A673 (cell line): ENCODE measurements around the gene UBASH3A. TPM values are rescaled to one million over a fixed set of nuclear protein-coding genes. Genes with fewer than 3 reads are reported as not detected.

ENCODE experiments used
- BruUV-seq: library from RNA; stranded (reverse); fragments of 400-500 nt; replicated peaks from 2 replicates; lab custom pipeline; 2021; lab: Mats Ljungman, UMichigan
- CTCF ChIA-PET: fragments of 300-600 bp; sonication (Branson Sonifier 250); formaldehyde crosslinking; loops from one replicate; lab custom pipeline; 2022; ENCODE audit warnings: antibody characterized with exemption; lab: Charles Lee
- POLR2A ChIA-PET: fragments of 300-600 bp; sonication (Branson Sonifier 250); formaldehyde crosslinking; loops from one replicate; lab custom pipeline; 2022; ENCODE audit warnings: antibody characterized with exemption; ENCODE audit not compliant: low non-redundant PET; lab: Charles Lee
- DNase-seq: peaks from one replicate; pipeline ENCODE4 v3.0.0-alpha.2; 2015; ENCODE audit warnings: low spot score
- H3K27ac ChIP-seq: fragments of 200-600 bp; sonication (generic); 2 replicates; pipeline ENCODE4 v1.5.1; 2016; ENCODE audit warnings: mixed run types, low read depth, mild to moderate bottlenecking, mixed read lengths, antibody characterized with exemption, low read length; ENCODE audit not compliant: poor library complexity, severe bottlenecking
- H3K27me3 ChIP-seq: fragments of 200-600 bp; sonication (generic); replicated peaks from 2 replicates; pipeline ENCODE4 v1.6.1; 2017; ENCODE audit warnings: mixed run types, low read depth, mild to moderate bottlenecking, mixed read lengths, antibody characterized with exemption, low read length; ENCODE audit not compliant: insufficient read depth, poor library complexity
- H3K36me3 ChIP-seq: fragments of 200-600 bp; sonication (generic); 2 replicates; pipeline ENCODE4 v1.6.1; 2016; ENCODE audit warnings: mixed run types, mild to moderate bottlenecking, mixed read lengths, antibody characterized with exemption, low read length; ENCODE audit not compliant: insufficient read depth, poor library complexity, severe bottlenecking
- H3K4me1 ChIP-seq: fragments of 200-600 bp; sonication (generic); 2 replicates; pipeline ENCODE4 v1.6.1; 2017; ENCODE audit warnings: mixed run types, mild to moderate bottlenecking, mixed read lengths, antibody characterized with exemption, low read length; ENCODE audit not compliant: insufficient read depth, poor library complexity, severe bottlenecking
- H3K4me3 ChIP-seq: fragments of 200-600 bp; sonication (generic); 2 replicates; pipeline ENCODE4 v1.5.1; 2016; ENCODE audit warnings: low read depth, mixed run types, mild to moderate bottlenecking, mixed read lengths, low read length; ENCODE audit not compliant: poor library complexity, severe bottlenecking
- H3K9me3 ChIP-seq: fragments of 200-600 bp; sonication (generic); 2 replicates; pipeline ENCODE4 v1.6.1; 2016; ENCODE audit warnings: mixed run types, low read depth, mild to moderate bottlenecking, mixed read lengths, antibody characterized with exemption, low read length; ENCODE audit not compliant: poor library complexity, severe bottlenecking
- EZH2 ChIP-seq: fragments of 200-600 bp; sonication (generic); IDR thresholded peaks from 2 replicates; pipeline ENCODE4 v1.6.1; 2017; ENCODE audit warnings: borderline replicate concordance, low read depth, mild to moderate bottlenecking, mixed read lengths, antibody characterized with exemption, low read length; ENCODE audit not compliant: poor library complexity, severe bottlenecking
- intact Hi-C: fragments of 100-400 bp; cut with micrococcal nuclease; formaldehyde crosslinking; loops from one replicate; pipeline ENCODE4 v1.10.0; 2022; ENCODE audit not compliant: unreplicated experiment
- total RNA-seq: library from RNA; stranded (reverse); gene quantifications from 2 replicates; pipeline ENCODE4 v1.2.3, GENCODE V29; 2021
- TF ChIP-seq, protein P1 (sequence below): fragments of 300-800, 200-600 bp; sonication (generic); conservative IDR thresholded peaks from 2 replicates; pipeline ENCODE4 v1.5.1; 2017; ENCODE audit warnings: low read depth, mild to moderate bottlenecking, antibody characterized with exemption, low read length, moderate library complexity, mixed read lengths

UBASH3A gene
- total RNA-seq, 1 experiment from 2014 or later, result not detected

DNA sequence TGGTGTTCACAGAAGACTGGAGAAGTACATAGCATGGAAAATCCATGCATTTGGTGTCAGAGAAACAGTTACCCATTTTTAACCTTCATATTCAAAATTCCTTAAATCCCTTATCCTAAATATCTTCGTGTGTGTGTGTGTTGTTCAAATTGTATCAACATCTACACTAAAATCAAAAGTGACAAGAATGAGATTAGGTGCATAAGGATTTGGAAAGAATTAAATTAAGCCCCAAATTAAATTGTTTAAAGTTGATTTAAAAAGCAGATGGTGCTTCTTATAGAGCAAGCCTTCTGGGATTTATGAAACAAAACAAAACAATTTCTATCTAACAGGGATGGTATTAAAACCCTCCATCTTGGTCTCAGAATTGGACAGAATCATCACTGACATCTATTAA lies 87.6 kb downstream of the UBASH3A start:
- Histone ChIP-seq H3K36me3 (no peaks in the 10 kb centered on the region), H3K4me1 (no peaks in the 10 kb centered on the region), H3K4me3 (no peak overlapping the region), H3K27ac (no peak overlapping the region), H3K9me3 (no peaks in the 10 kb centered on the region), H3K27me3 (no peaks in the 10 kb centered on the region)
- no peak for DNase-seq
- POLR2A ChIA-PET, result interaction anchor here (0.6 kb wide), 1 partner anchor 16 kb away, joined by 6 read pairs; no protein-coding TSS in a partner anchor
- CTCF ChIA-PET, result no interaction called here
- intact Hi-C loops, result no loop called here
- BruUV-seq, result no TSS peak
- TF ChIP-seq, protein P1, sequence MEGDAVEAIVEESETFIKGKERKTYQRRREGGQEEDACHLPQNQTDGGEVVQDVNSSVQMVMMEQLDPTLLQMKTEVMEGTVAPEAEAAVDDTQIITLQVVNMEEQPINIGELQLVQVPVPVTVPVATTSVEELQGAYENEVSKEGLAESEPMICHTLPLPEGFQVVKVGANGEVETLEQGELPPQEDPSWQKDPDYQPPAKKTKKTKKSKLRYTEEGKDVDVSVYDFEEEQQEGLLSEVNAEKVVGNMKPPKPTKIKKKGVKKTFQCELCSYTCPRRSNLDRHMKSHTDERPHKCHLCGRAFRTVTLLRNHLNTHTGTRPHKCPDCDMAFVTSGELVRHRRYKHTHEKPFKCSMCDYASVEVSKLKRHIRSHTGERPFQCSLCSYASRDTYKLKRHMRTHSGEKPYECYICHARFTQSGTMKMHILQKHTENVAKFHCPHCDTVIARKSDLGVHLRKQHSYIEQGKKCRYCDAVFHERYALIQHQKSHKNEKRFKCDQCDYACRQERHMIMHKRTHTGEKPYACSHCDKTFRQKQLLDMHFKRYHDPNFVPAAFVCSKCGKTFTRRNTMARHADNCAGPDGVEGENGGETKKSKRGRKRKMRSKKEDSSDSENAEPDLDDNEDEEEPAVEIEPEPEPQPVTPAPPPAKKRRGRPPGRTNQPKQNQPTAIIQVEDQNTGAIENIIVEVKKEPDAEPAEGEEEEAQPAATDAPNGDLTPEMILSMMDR, result no peak
- TF ChIP-seq EZH2, result no peak

DNA sequence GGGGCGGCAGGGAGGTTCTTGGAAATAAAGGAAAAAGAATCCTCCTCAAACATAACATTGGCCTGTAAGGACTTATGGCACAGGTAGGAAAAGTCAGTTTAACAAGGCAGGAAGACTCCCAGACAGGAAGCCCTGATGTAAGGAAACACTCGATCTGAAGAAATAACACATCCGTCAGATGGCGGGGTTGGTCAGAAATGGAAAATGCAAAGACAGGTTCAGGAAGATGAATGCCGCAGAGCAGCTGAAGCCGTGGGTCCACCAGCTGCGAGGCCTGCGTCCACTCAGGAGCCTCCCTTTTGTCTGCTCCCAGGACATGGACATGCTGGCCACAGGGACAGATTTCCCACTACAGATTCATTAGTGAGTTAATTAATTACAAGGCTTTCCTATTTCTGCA lies 88.5 kb downstream of the UBASH3A start:
- H3K4me1 ChIP-seq, result peaks cover 4% of the 10 kb centered on the region
- no peaks in the 10 kb centered on the region for H3K27me3 ChIP-seq
- BruUV-seq, result no TSS peak
- H3K4me3 ChIP-seq, result no peak overlapping the region
- POLR2A ChIA-PET, result no interaction called here
- CTCF ChIA-PET, result no interaction called here
- TF ChIP-seq EZH2, result no peak
- TF ChIP-seq, protein P1, result no peak
- no peak for DNase-seq
- H3K27ac ChIP-seq, result no peak overlapping the region
- intact Hi-C loops, result no loop called here
- no peaks in the 10 kb centered on the region for H3K36me3 ChIP-seq
- H3K9me3 ChIP-seq, result no peaks in the 10 kb centered on the region

DNA sequence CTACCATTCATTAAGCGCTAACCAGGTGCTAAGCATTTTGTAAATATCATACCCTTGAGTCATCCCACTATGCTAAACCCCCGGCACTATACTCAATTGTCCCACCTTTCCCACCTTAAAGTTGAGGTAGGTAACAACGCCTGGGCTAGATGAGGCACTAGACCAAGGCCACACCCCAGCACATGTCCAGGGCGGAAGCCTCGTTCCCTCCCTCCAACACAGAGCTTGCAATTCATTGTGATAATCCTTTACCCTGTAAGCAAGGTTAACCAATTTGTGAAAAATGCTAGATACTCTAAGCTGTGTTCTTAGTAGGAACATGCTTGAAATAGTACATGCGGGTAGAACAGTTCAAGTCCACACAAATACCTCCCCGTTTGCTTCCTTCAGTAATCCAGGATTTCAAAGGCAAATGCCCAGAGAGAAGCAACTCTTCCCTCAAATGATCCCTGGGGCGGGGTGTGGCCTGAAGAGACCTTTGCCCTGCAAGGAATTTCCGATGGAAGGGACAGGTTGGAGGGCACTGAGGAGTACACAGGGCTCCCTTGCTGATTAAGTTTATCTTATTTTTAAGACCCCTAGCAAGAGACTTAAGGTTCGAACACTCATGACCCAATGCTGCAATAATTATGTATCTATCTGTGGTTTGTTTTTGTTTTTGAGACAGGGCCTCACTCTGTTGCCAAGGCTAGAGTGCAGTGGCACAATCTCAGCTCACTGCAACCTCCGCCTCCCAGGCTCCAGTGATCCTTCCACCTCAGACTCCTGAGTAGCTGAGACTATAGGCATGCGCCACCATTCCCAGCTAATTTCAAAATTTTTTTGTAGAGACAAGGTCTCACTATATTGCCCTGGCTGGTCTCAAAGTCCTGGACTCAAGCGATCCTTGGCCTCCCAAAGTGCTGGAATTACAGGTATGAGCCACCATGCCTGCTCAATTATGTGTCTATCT lies 89.7 kb downstream of the UBASH3A start:
- Histone ChIP-seq H3K4me1 (peaks cover 5% of the 10 kb centered on the region), H3K27me3 (no peaks in the 10 kb centered on the region), H3K36me3 (no peaks in the 10 kb centered on the region), H3K27ac (no peak overlapping the region), H3K9me3 (no peaks in the 10 kb centered on the region), H3K4me3 (no peak overlapping the region)
- ChIA-PET POLR2A (no interaction called here), CTCF (no interaction called here)
- no peak for DNase-seq
- intact Hi-C loops, result no loop called here
- no peak for TF ChIP-seq EZH2
- TF ChIP-seq, protein P1, result no peak
- BruUV-seq, result no TSS peak
